Measurements from ENCODE around the gene ALDH5A1. TPM values are rescaled to one million over a fixed set of nuclear protein-coding genes. Genes with fewer than 3 reads are reported as not detected.

ALDH5A1 gene
- total and polyA plus RNA-seq, 2 of the 13 experiments (the other 11 are each of a cell fraction or from before 2014, with no cell fraction given) = 12.8 to 32.5 TPM

- H3K79me2 ChIP-seq (ENCODE audit: insufficient read depth, low read length) = no peaks in the 10 kb centered on the region
- FAIRE-seq = no peak
- no peak for ATAC-seq
- H3K36me3 ChIP-seq (replicated peaks in 1 of 2; ENCODE audit: control insufficient read depth in 1 of 2, insufficient read depth in 2 of 2, low read length in 2 of 2) = no peaks in the 10 kb centered on the region
- in situ Hi-C loops (cut with HindIII; ENCODE audit: extremely low pct_ligation_motif_present, low pct_unique_long_range_greater_than_20kb) (loop anchor here (5.0 to 25.0 kb wide), 3 partner anchors 113 to 478 kb away; no protein-coding TSS in a partner anchor), intact Hi-C loops (cut with micrococcal nuclease; ENCODE audit: unreplicated experiment) (loop anchor here (5.0 kb wide), 1 partner anchor 63 kb away; the partner anchor contains the start of gene KIAA0319)
- no TSS peak for BruUV-seq (replicated peaks)
- no peak overlapping the region for H3K27ac ChIP-seq (ENCODE audit: extremely low read length, insufficient read depth, low read length)
- no peaks in the 10 kb centered on the region for H4K20me1 ChIP-seq (ENCODE audit: insufficient read depth, low read length)
- ChIA-PET CTCF (ENCODE audit: low intra/inter-chr PET ratio, low total read pairs) (interaction anchor here (1.2 to 5.7 kb wide), 4 partner anchors 83 to 183 kb away, joined by 4 to 105 read pairs (median 6); partner anchors contain the start of gene ACOT13), POLR2A (interaction anchor here (0.9 kb wide), 1 partner anchor 83 kb away, joined by 4 read pairs; the partner anchor contains the start of genes ACOT13 and TDP2)
- H2AFZ ChIP-seq (ENCODE audit: low read length) = no peak overlapping the region
- peaks cover 0 to 8% of the 10 kb centered on the region in 2 experiments; a peak in 1 of 5 replicates for H3K27me3 ChIP-seq (ENCODE audit: control insufficient read depth in 1 of 2, insufficient read depth in 2 of 2, low read length in 2 of 2)
- no peak overlapping the region for H3K4me3 ChIP-seq (replicated peaks in 1 of 3; ENCODE audit: insufficient read depth in 1 of 3, low read depth in 2 of 3, low read length in 3 of 3)
- TF ChIP-seq ZNF441 (CRISPR knock-in tag; IDR thresholded peaks at IDR 0.05; ENCODE audit: borderline replicate concordance) = no peak
- no peak for TF ChIP-seq KLF12 (CRISPR knock-in tag; IDR thresholded peaks at IDR 0.05; ENCODE audit: borderline replicate concordance)
- TF ChIP-seq POLR2AphosphoS2 (IDR thresholded peaks at IDR 0.05; ENCODE audit: low read depth, low read length) = no peak
- TF ChIP-seq NFE2 (CRISPR knock-in tag; IDR thresholded peaks at IDR 0.05) = no peak
- no peak for TF ChIP-seq ISX (CRISPR knock-in tag; conservative IDR thresholded peaks at IDR 0.05)
- no peak for TF ChIP-seq ZNF781 (CRISPR knock-in tag; IDR thresholded peaks at IDR 0.05; ENCODE audit: borderline replicate concordance, not compliant biosample characterization)
- TF ChIP-seq CHD4 (IDR thresholded peaks at IDR 0.05; ENCODE audit: borderline replicate concordance, low read length) = no peak
- TF ChIP-seq, protein P1, sequence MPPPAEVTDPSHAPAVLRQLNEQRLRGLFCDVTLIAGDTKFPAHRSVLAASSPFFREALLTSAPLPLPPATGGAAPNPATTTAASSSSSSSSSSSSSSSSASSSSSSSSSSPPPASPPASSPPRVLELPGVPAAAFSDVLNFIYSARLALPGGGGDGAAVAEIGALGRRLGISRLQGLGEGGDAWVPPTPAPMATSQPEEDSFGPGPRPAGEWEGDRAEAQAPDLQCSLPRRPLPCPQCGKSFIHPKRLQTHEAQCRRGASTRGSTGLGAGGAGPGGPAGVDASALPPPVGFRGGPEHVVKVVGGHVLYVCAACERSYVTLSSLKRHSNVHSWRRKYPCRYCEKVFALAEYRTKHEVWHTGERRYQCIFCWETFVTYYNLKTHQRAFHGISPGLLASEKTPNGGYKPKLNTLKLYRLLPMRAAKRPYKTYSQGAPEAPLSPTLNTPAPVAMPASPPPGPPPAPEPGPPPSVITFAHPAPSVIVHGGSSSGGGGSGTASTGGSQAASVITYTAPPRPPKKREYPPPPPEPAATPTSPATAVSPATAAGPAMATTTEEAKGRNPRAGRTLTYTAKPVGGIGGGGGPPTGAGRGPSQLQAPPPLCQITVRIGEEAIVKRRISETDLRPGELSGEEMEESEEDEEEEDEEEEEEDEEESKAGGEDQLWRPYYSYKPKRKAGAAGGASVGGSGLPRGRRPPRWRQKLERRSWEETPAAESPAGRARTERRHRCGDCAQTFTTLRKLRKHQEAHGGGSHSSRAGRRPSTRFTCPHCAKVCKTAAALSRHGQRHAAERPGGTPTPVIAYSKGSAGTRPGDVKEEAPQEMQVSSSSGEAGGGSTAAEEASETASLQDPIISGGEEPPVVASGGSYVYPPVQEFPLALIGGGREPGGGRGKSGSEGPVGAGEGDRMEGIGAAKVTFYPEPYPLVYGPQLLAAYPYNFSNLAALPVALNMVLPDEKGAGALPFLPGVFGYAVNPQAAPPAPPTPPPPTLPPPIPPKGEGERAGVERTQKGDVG (CRISPR knock-in tag; IDR thresholded peaks at IDR 0.05; ENCODE audit: borderline replicate concordance) = no peak
- no peak for TF ChIP-seq MATR3 (CRISPR knock-in tag; IDR thresholded peaks at IDR 0.05)
- TF ChIP-seq RERE (CRISPR knock-in tag; IDR thresholded peaks at IDR 0.05; ENCODE audit: low read depth) = no peak
- TF ChIP-seq HOXA9 (CRISPR knock-in tag; IDR thresholded peaks at IDR 0.05; ENCODE audit: borderline replicate concordance) = no peak
- TF ChIP-seq MLLT10 (CRISPR knock-in tag; IDR thresholded peaks at IDR 0.05) = no peak
- TF ChIP-seq ZSCAN12 (CRISPR knock-in tag; IDR thresholded peaks at IDR 0.05) = no peak
- TF ChIP-seq, protein P2, sequence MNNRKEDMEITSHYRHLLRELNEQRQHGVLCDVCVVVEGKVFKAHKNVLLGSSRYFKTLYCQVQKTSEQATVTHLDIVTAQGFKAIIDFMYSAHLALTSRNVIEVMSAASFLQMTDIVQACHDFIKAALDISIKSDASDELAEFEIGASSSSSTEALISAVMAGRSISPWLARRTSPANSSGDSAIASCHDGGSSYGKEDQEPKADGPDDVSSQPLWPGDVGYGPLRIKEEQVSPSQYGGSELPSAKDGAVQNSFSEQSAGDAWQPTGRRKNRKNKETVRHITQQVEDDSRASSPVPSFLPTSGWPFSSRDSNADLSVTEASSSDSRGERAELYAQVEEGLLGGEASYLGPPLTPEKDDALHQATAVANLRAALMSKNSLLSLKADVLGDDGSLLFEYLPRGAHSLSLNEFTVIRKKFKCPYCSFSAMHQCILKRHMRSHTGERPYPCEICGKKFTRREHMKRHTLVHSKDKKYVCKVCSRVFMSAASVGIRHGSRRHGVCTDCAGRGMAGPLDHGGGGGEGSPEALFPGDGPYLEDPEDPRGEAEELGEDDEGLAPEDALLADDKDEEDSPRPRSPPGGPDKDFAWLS (CRISPR knock-in tag; IDR thresholded peaks at IDR 0.05; ENCODE audit: borderline replicate concordance) = no peak
- TF ChIP-seq RBFOX2 (IDR thresholded peaks at IDR 0.05; ENCODE audit: low read depth, low read length) = no peak
- H3K4me1 ChIP-seq (ENCODE audit: insufficient read depth, low read length) = peaks cover 10% of the 10 kb centered on the region
- 71% methylated on average over 2 of the region's 2 CpGs for WGBS (ENCODE audit: low lambda C conversion rate)
- no peak overlapping the region for H3K4me2 ChIP-seq (ENCODE audit: low read depth, low read length)
- no peaks in the 10 kb centered on the region for H3K9me3 ChIP-seq (ENCODE audit: low read length)
- H3K9ac ChIP-seq (ENCODE audit: insufficient read depth, low read depth, low read length) = no peak overlapping the region
- no peak for DNase-seq (ENCODE audit: low spot score)
Measured at GRCh38 chr6:24584382-24584720, 89.6 kb downstream of the ALDH5A1 start.

Data from HepG2 (cell line).